ENCODE measurements around the gene ROS1.

ROS1 gene

DNA sequence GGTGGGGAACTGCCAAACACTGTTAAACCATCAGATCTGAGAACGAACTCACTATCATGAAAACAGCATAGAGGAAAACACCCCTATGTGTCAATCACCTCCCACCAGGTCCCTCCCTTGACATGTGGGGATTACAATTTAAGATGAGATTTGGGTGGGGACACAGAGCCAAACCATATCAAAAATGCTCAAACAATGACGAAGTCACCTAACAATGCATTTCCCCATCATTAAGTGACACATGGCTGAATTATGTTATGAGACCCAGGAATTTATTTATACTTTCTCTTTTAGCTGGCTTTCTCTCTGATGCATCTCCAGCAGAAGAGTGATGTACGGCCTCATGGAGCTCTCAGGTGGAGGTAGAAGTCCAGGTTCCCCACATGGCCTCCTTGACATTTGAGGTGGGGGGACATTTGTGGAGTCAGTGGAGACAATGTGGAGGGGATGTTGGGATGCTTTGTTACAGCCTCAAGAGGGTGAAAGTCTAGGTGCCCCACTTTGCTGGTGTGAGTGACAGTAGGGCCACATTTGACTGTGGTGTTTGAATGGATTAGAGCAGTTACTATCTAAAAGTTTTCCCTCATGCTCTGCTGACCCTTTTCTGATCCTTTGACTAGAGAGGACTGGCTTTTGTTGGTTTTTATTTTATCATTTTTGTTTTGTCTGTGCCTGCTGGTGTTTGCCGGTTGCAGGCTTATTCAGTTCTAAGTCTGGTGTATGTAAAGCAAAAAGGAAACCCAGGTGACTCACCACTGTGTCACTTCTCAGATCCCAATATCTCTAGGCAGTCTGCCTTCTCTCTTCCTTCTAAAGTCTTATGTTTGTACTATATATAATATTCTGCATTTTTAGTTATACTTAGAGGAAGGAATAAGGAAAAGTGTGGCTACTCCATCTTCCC lies 38.3 kb upstream of the ROS1 start:
- TF ChIP-seq, protein P1, sequence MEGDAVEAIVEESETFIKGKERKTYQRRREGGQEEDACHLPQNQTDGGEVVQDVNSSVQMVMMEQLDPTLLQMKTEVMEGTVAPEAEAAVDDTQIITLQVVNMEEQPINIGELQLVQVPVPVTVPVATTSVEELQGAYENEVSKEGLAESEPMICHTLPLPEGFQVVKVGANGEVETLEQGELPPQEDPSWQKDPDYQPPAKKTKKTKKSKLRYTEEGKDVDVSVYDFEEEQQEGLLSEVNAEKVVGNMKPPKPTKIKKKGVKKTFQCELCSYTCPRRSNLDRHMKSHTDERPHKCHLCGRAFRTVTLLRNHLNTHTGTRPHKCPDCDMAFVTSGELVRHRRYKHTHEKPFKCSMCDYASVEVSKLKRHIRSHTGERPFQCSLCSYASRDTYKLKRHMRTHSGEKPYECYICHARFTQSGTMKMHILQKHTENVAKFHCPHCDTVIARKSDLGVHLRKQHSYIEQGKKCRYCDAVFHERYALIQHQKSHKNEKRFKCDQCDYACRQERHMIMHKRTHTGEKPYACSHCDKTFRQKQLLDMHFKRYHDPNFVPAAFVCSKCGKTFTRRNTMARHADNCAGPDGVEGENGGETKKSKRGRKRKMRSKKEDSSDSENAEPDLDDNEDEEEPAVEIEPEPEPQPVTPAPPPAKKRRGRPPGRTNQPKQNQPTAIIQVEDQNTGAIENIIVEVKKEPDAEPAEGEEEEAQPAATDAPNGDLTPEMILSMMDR (IDR thresholded peaks at IDR 0.05), result no peak

DNA sequence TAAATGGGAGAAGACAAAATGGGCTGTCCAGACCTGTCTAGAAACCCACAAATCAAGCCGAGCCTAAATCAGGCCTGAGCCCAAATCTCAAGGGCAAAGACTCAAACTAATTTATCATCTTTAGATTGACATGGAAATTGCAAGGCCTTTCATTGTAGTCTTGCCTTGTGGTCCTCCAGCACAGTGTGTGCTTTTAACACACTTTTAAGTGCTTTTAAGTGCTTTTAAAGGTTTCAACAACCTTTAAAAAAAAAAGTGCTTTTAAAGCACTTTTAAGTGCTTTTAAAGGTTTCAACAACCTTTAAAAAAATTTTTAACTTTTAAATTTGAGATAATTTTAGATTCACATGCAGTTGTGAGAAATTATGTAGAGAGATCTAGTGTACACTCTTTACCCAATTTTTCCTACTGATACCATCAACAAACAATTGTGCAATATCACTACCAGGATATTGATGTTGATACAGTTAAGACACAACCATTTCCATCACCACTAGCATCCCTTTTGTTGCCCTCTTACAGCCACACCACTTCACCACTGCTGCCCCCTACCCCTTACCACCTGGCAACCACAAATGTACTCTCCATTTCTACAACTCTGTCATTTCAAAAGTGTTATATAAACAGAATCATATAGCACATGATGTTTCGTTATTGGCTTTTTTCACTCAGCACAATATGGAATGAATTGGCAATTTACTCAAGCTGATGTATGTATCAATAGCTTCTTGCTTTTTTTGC lies 33.6 kb upstream of the ROS1 start:
- TF ChIP-seq, protein P1 (IDR thresholded peaks at IDR 0.05), result no peak

GRCh38 chr6:117456998-117457397 lies 31.3 kb upstream of the ROS1 start:
- TF ChIP-seq, protein P1 (IDR thresholded peaks at IDR 0.05), result no peak

- TF ChIP-seq, protein P1 (IDR thresholded peaks at IDR 0.05), result no peak
These were observed 30.5 kb upstream of the ROS1 start for GRCh38 chr6:117456250-117456649.

- TF ChIP-seq, protein P1 (IDR thresholded peaks at IDR 0.05), result no peak
These were observed 25.9 kb upstream of the ROS1 start for GRCh38 chr6:117451671-117452070.

- TF ChIP-seq, protein P1 (IDR thresholded peaks at IDR 0.05), result peak; percentile 81
These were observed 24.1 kb upstream of the ROS1 start for GRCh38 chr6:117449549-117450439.

Data from LNCAP (cell line).